GM23248 (cell line): ENCODE results near the gene ERC2. TPM values are rescaled to one million over a fixed set of nuclear protein-coding genes. Genes with fewer than 3 reads are reported as not detected.

ENCODE experiments used
- DNase-seq: peaks from one replicate; pipeline ENCODE4 v3.0.0-alpha.2; 2015
- H2AFZ ChIP-seq: fragments of 200-600 bp; sonication (generic); 2 replicates; pipeline ENCODE4 v1.6.1; 2016; ENCODE audit warnings: antibody characterized with exemption
- H3F3A ChIP-seq: fragments of 200-600 bp; sonication (generic); 2 replicates; pipeline ENCODE4 v1.6.1; 2016; ENCODE audit warnings: mild to moderate bottlenecking, antibody characterized with exemption, mixed run types; ENCODE audit not compliant: insufficient read depth
- H3K27ac ChIP-seq: fragments of 200-600 bp; sonication (generic); 2 replicates; pipeline ENCODE4 v1.5.1; 2016; ENCODE audit warnings: mild to moderate bottlenecking
- H3K27me3 ChIP-seq: fragments of 200-600 bp; sonication (generic); replicated peaks from 2 replicates; pipeline ENCODE4 v1.6.1; 2016; ENCODE audit warnings: mild to moderate bottlenecking; ENCODE audit not compliant: insufficient read depth
- H3K36me3 ChIP-seq: fragments of 200-600 bp; sonication (generic); 2 replicates; pipeline ENCODE4 v1.6.1; 2016; ENCODE audit warnings: low read depth, mild to moderate bottlenecking
- H3K4me1 ChIP-seq: fragments of 200-600 bp; sonication (generic); 2 replicates; pipeline ENCODE4 v1.6.1; 2016; ENCODE audit warnings: mild to moderate bottlenecking; ENCODE audit not compliant: insufficient read depth
- H3K4me2 ChIP-seq: fragments of 200-600 bp; sonication (generic); one replicate; pipeline ENCODE4 v1.6.1; 2016; ENCODE audit warnings: mild to moderate bottlenecking; ENCODE audit not compliant: unreplicated experiment
- H3K4me3 ChIP-seq: fragments of 200-600 bp; sonication (generic); 2 replicates; pipeline ENCODE4 v1.5.1; 2016; ENCODE audit warnings: mild to moderate bottlenecking
- H3K79me2 ChIP-seq: fragments of 200-600 bp; sonication (generic); 2 replicates; pipeline ENCODE4 v1.6.1; 2016; ENCODE audit warnings: mild to moderate bottlenecking; ENCODE audit not compliant: insufficient read depth
- H3K9ac ChIP-seq: fragments of 200-600 bp; sonication (generic); 2 replicates; pipeline ENCODE4 v1.6.1; 2016; ENCODE audit warnings: mild to moderate bottlenecking
- H3K9me2 ChIP-seq: fragments of 200-600 bp; sonication (generic); 2 replicates; pipeline ENCODE4 v1.6.1; 2016; ENCODE audit warnings: mixed run types, mild to moderate bottlenecking, moderate library complexity; ENCODE audit not compliant: insufficient read depth
- H3K9me3 ChIP-seq: fragments of 200-600 bp; sonication (generic); one replicate; pipeline ENCODE4 v1.6.1; 2017; ENCODE audit warnings: low read depth
- H4K20me1 ChIP-seq: fragments of 200-600 bp; sonication (generic); 2 replicates; pipeline ENCODE4 v1.6.0; 2016; ENCODE audit not compliant: insufficient read depth
- EZH2 ChIP-seq: fragments of 200-600 bp; sonication (generic); IDR thresholded peaks from 2 replicates; pipeline ENCODE4 v1.6.1; 2018; ENCODE audit warnings: antibody characterized with exemption, mild to moderate bottlenecking; ENCODE audit not compliant: insufficient read depth, poor library complexity, severe bottlenecking
- EZH2phosphoT487 ChIP-seq: fragments of 200-600 bp; sonication (generic); IDR thresholded peaks from 2 replicates; pipeline ENCODE4 v1.6.1; 2018; ENCODE audit warnings: antibody characterized with exemption, moderate library complexity, mild to moderate bottlenecking, low read depth; ENCODE audit not compliant: insufficient read depth
- WGBS, 2 experiments: methylation state at CpG; one replicate each; pipeline ENCODE4 v1.1.6; 2015 to 2017; ENCODE audit warnings: low lambda C conversion rate in 2 of 2, low coverage in 1 of 2; ENCODE audit errors: missing lambda C conversion rate in 2 of 2; 5-methylcytosine and 5-hydroxymethylcytosine counted together
- in situ Hi-C: fragments of 300-500 bp; cut with MboI; formaldehyde crosslinking; loops from 2 replicates; pipeline ENCODE4 v1.15.0; 2020
- polyA plus RNA-seq: library from polyadenylated mRNA; unstranded; fragments of >200 nt; fragmentation: Nextera tagmentation; extraction: Ambion mirVana; gene quantifications from 2 replicates; pipeline ENCODE4 v1.2.1, GENCODE V29; 2016
- total RNA-seq: library from RNA; depleted of rRNA; stranded (reverse); fragments of >200 nt; shearing (Covaris generic); gene quantifications from 2 replicates; pipeline ENCODE4 v1.2.3, GENCODE V29; 2014

The ERC2 gene
- total and polyA plus RNA-seq, 2 experiments from 2014 or later, result not detected

GRCh38 chr3:55959471-55960080 is 508.7 kb downstream of the ERC2 start:
- Histone ChIP-seq H3K9ac (no peak overlapping the region), H3K27ac (no peak overlapping the region), H3K79me2 (no peaks in the 10 kb centered on the region), H3K4me2 (no peak overlapping the region), H3K4me1 (no peaks in the 10 kb centered on the region), H4K20me1 (no peaks in the 10 kb centered on the region), H3F3A (no peaks in the 10 kb centered on the region), H2AFZ (no peak overlapping the region), H3K27me3 (no peaks in the 10 kb centered on the region), H3K36me3 (no peaks in the 10 kb centered on the region), H3K9me3 (no peaks in the 10 kb centered on the region), H3K9me2 (no peaks in the 10 kb centered on the region), H3K4me3 (no peak overlapping the region)
- TF ChIP-seq EZH2phosphoT487, result no peak
- WGBS, 2 experiments, result 34 to 40% methylated on average over 7 of the region's 7 CpGs
- in situ Hi-C loops, result no loop called here
- no peak for DNase-seq

- H2AFZ ChIP-seq, result no peak overlapping the region
- in situ Hi-C loops, result no loop called here
- DNase-seq, result no peak
These were observed 509.7 kb downstream of the ERC2 start for GRCh38 chr3:55958605-55959004.

GRCh38 chr3:55955891-55956477 is 512.3 kb downstream of the ERC2 start:
- Histone ChIP-seq H2AFZ (no peak overlapping the region), H3K4me1 (no peaks in the 10 kb centered on the region), H3K27me3 (no peaks in the 10 kb centered on the region), H4K20me1 (no peaks in the 10 kb centered on the region), H3K9me3 (no peaks in the 10 kb centered on the region), H3K79me2 (no peaks in the 10 kb centered on the region), H3K36me3 (no peaks in the 10 kb centered on the region), H3K9me2 (no peaks in the 10 kb centered on the region), H3K27ac (no peak overlapping the region), H3K9ac (no peak overlapping the region), H3K4me2 (no peak overlapping the region), H3F3A (no peaks in the 10 kb centered on the region), H3K4me3 (no peak overlapping the region)
- in situ Hi-C loops, result no loop called here
- no peak for TF ChIP-seq EZH2phosphoT487
- TF ChIP-seq EZH2, result no peak
- 6 to 15% methylated on average over 4 of the region's 4 CpGs for WGBS, 2 experiments
- DNase-seq, result no peak

More at GRCh38 chr3:55958605-55959004, 509.7 kb downstream of the ERC2 start:
- Histone ChIP-seq H3K79me2 (no peaks in the 10 kb centered on the region), H4K20me1 (no peaks in the 10 kb centered on the region), H3K9ac (no peak overlapping the region), H3K36me3 (no peaks in the 10 kb centered on the region), H3K9me2 (no peaks in the 10 kb centered on the region), H3K4me2 (no peak overlapping the region), H3K27me3 (no peaks in the 10 kb centered on the region), H3K4me3 (no peak overlapping the region), H3K9me3 (no peaks in the 10 kb centered on the region), H3K27ac (no peak overlapping the region), H3F3A (no peaks in the 10 kb centered on the region), H3K4me1 (no peaks in the 10 kb centered on the region)
- WGBS, 2 experiments, result 44 to 47% methylated on average over 8 of the region's 8 CpGs
- no peak for TF ChIP-seq EZH2
- TF ChIP-seq EZH2phosphoT487, result no peak

GRCh38 chr3:55951388-55951787 is 516.9 kb downstream of the ERC2 start:
- Histone ChIP-seq H3K27me3 (no peaks in the 10 kb centered on the region), H2AFZ (no peak overlapping the region), H3K4me3 (no peak overlapping the region), H3K4me1 (no peaks in the 10 kb centered on the region), H3K4me2 (no peak overlapping the region), H3K79me2 (no peaks in the 10 kb centered on the region), H3K9ac (no peak overlapping the region), H3K27ac (no peak overlapping the region), H3K9me3 (no peaks in the 10 kb centered on the region), H3K9me2 (no peaks in the 10 kb centered on the region), H3K36me3 (no peaks in the 10 kb centered on the region), H3F3A (no peaks in the 10 kb centered on the region), H4K20me1 (no peaks in the 10 kb centered on the region)
- in situ Hi-C loops, result no loop called here
- 13 to 14% methylated on average over 4 of the region's 4 CpGs for WGBS, 2 experiments
- DNase-seq, result no peak
- TF ChIP-seq EZH2 (no peak), EZH2phosphoT487 (no peak)

GRCh38 chr3:55947406-55947805 is 520.9 kb downstream of the ERC2 start:
- no peaks in the 10 kb centered on the region; the same call in 1 of the 2 replicates for H3K27me3 ChIP-seq
- no peak overlapping the region for H3K4me2 ChIP-seq
- in situ Hi-C loops, result no loop called here
- H3K36me3 ChIP-seq, result no peaks in the 10 kb centered on the region
- WGBS, 2 experiments, result 32 to 35% methylated on average over 5 of the region's 5 CpGs
- no peaks in the 10 kb centered on the region for H3K9me2 ChIP-seq
- no peaks in the 10 kb centered on the region for H3K4me1 ChIP-seq
- no peak overlapping the region for H3K27ac ChIP-seq
- no peak for DNase-seq
- H3K79me2 ChIP-seq, result no peaks in the 10 kb centered on the region
- H3K4me3 ChIP-seq, result no peak overlapping the region
- no peaks in the 10 kb centered on the region for H3F3A ChIP-seq
- H4K20me1 ChIP-seq, result no peaks in the 10 kb centered on the region
- TF ChIP-seq EZH2 (no peak), EZH2phosphoT487 (no peak)
- H3K9me3 ChIP-seq, result no peaks in the 10 kb centered on the region
- no peak overlapping the region for H3K9ac ChIP-seq
- H2AFZ ChIP-seq, result no peak overlapping the region
